Measurements from ENCODE around the gene MTMR6.

MTMR6 gene

GRCh38 chr13:25217023-25217885 is 70.0 kb downstream of the MTMR6 start:
- peak; percentile 7 for DNase-seq (ENCODE audit: low read depth)
- H3K4me3 ChIP-seq (ENCODE audit: low read length): no peak overlapping the region
- peaks cover 14% of the 10 kb centered on the region for H3K27me3 ChIP-seq (replicated peaks; ENCODE audit: control insufficient read depth, insufficient read depth, low read length)
- peaks cover 10% of the 10 kb centered on the region for H3K4me1 ChIP-seq (ENCODE audit: control insufficient read depth, insufficient read depth, low read length)
- no peak overlapping the region for H3K9ac ChIP-seq (ENCODE audit: low read length)
- H3K36me3 ChIP-seq (ENCODE audit: control insufficient read depth, insufficient read depth, low read length, severe bottlenecking): no peaks in the 10 kb centered on the region
- H3K9me3 ChIP-seq (ENCODE audit: control insufficient read depth, low read length): no peaks in the 10 kb centered on the region

GRCh38 chr13:25215253-25215575 is 72.1 kb downstream of the MTMR6 start:
- H3K9me3 ChIP-seq (ENCODE audit: control insufficient read depth, low read length): no peaks in the 10 kb centered on the region
- H3K27me3 ChIP-seq (replicated peaks; ENCODE audit: control insufficient read depth, insufficient read depth, low read length): peaks cover 19% of the 10 kb centered on the region
- peak overlapping the region; percentile 5 for H3K4me3 ChIP-seq (ENCODE audit: low read length)
- no peaks in the 10 kb centered on the region for H3K36me3 ChIP-seq (ENCODE audit: control insufficient read depth, insufficient read depth, low read length, severe bottlenecking)
- peaks cover 10% of the 10 kb centered on the region for H3K4me1 ChIP-seq (ENCODE audit: control insufficient read depth, insufficient read depth, low read length)
- H3K9ac ChIP-seq (ENCODE audit: low read length): no peak overlapping the region
- no peak for DNase-seq (ENCODE audit: low read depth)

GRCh38 chr13:25214491-25215252 is 72.6 kb downstream of the MTMR6 start:
- DNase-seq (ENCODE audit: low read depth): no peak
- peaks cover 19% of the 10 kb centered on the region for H3K27me3 ChIP-seq (replicated peaks; ENCODE audit: control insufficient read depth, insufficient read depth, low read length)

GRCh38 chr13:25213715-25214114 is 73.6 kb downstream of the MTMR6 start:
- Histone ChIP-seq H3K9ac (ENCODE audit: low read length) (no peak overlapping the region), H3K27me3 (replicated peaks; ENCODE audit: control insufficient read depth, insufficient read depth, low read length) (peaks cover 14% of the 10 kb centered on the region), H3K4me1 (ENCODE audit: control insufficient read depth, insufficient read depth, low read length) (peaks cover 10% of the 10 kb centered on the region), H3K9me3 (ENCODE audit: control insufficient read depth, low read length) (no peaks in the 10 kb centered on the region), H3K4me3 (ENCODE audit: low read length) (no peak overlapping the region), H3K36me3 (ENCODE audit: control insufficient read depth, insufficient read depth, low read length, severe bottlenecking) (no peaks in the 10 kb centered on the region)
- DNase-seq (ENCODE audit: low read depth): no peak

More at GRCh38 chr13:25214491-25215252, 72.6 kb downstream of the MTMR6 start:
- no peak overlapping the region for H3K9ac ChIP-seq (ENCODE audit: low read length)
- H3K4me3 ChIP-seq (ENCODE audit: low read length): peak overlapping the region; percentile 5
- peaks cover 10% of the 10 kb centered on the region for H3K4me1 ChIP-seq (ENCODE audit: control insufficient read depth, insufficient read depth, low read length)
- H3K36me3 ChIP-seq (ENCODE audit: control insufficient read depth, insufficient read depth, low read length, severe bottlenecking): no peaks in the 10 kb centered on the region
- no peaks in the 10 kb centered on the region for H3K9me3 ChIP-seq (ENCODE audit: control insufficient read depth, low read length)

GRCh38 chr13:25210842-25211569 is 76.3 kb downstream of the MTMR6 start:
- peaks cover 11% of the 10 kb centered on the region for H3K27me3 ChIP-seq (replicated peaks; ENCODE audit: control insufficient read depth, insufficient read depth, low read length)
- H3K9ac ChIP-seq (ENCODE audit: low read length): no peak overlapping the region
- H3K4me1 ChIP-seq (ENCODE audit: control insufficient read depth, insufficient read depth, low read length): peaks cover 10% of the 10 kb centered on the region
- H3K36me3 ChIP-seq (ENCODE audit: control insufficient read depth, insufficient read depth, low read length, severe bottlenecking): no peaks in the 10 kb centered on the region
- DNase-seq (ENCODE audit: low read depth): no peak
- H3K4me3 ChIP-seq (ENCODE audit: low read length): no peak overlapping the region
- H3K9me3 ChIP-seq (ENCODE audit: control insufficient read depth, low read length): no peaks in the 10 kb centered on the region

- Histone ChIP-seq H3K36me3 (ENCODE audit: control insufficient read depth, insufficient read depth, low read length, severe bottlenecking) (no peaks in the 10 kb centered on the region), H3K27me3 (replicated peaks; ENCODE audit: control insufficient read depth, insufficient read depth, low read length) (peaks cover 30% of the 10 kb centered on the region), H3K4me3 (ENCODE audit: low read length) (no peak overlapping the region), H3K9ac (ENCODE audit: low read length) (no peak overlapping the region), H3K9me3 (ENCODE audit: control insufficient read depth, low read length) (no peaks in the 10 kb centered on the region), H3K4me1 (ENCODE audit: control insufficient read depth, insufficient read depth, low read length) (no peaks in the 10 kb centered on the region)
- DNase-seq (ENCODE audit: low read depth): no peak
Measured at GRCh38 chr13:25207291-25207810, 79.9 kb downstream of the MTMR6 start.

GRCh38 chr13:25204863-25205262 is 82.4 kb downstream of the MTMR6 start:
- H3K4me1 ChIP-seq (ENCODE audit: control insufficient read depth, insufficient read depth, low read length): no peaks in the 10 kb centered on the region
- no peak overlapping the region for H3K4me3 ChIP-seq (ENCODE audit: low read length)
- DNase-seq (ENCODE audit: low read depth): no peak
- H3K9me3 ChIP-seq (ENCODE audit: control insufficient read depth, low read length): no peaks in the 10 kb centered on the region
- no peaks in the 10 kb centered on the region for H3K36me3 ChIP-seq (ENCODE audit: control insufficient read depth, insufficient read depth, low read length, severe bottlenecking)
- H3K27me3 ChIP-seq (replicated peaks; ENCODE audit: control insufficient read depth, insufficient read depth, low read length): peaks cover 36% of the 10 kb centered on the region
- no peak overlapping the region for H3K9ac ChIP-seq (ENCODE audit: low read length)

GRCh38 chr13:25203127-25203740 is 84.1 kb downstream of the MTMR6 start:
- DNase-seq (ENCODE audit: low read depth): no peak
- Histone ChIP-seq H3K4me1 (ENCODE audit: control insufficient read depth, insufficient read depth, low read length) (no peaks in the 10 kb centered on the region), H3K36me3 (ENCODE audit: control insufficient read depth, insufficient read depth, low read length, severe bottlenecking) (no peaks in the 10 kb centered on the region), H3K4me3 (ENCODE audit: low read length) (no peak overlapping the region), H3K9ac (ENCODE audit: low read length) (no peak overlapping the region), H3K9me3 (ENCODE audit: control insufficient read depth, low read length) (no peaks in the 10 kb centered on the region), H3K27me3 (replicated peaks; ENCODE audit: control insufficient read depth, insufficient read depth, low read length) (peaks cover 48% of the 10 kb centered on the region)

GRCh38 chr13:25200783-25201182 is 86.5 kb downstream of the MTMR6 start:
- Histone ChIP-seq H3K4me1 (ENCODE audit: control insufficient read depth, insufficient read depth, low read length) (no peaks in the 10 kb centered on the region), H3K36me3 (ENCODE audit: control insufficient read depth, insufficient read depth, low read length, severe bottlenecking) (no peaks in the 10 kb centered on the region), H3K27me3 (replicated peaks; ENCODE audit: control insufficient read depth, insufficient read depth, low read length) (peaks cover 48% of the 10 kb centered on the region), H3K9ac (ENCODE audit: low read length) (no peak overlapping the region), H3K9me3 (ENCODE audit: control insufficient read depth, low read length) (no peaks in the 10 kb centered on the region), H3K4me3 (ENCODE audit: low read length) (no peak overlapping the region)
- no peak for DNase-seq (ENCODE audit: low read depth)

GRCh38 chr13:25198647-25199046 is 88.6 kb downstream of the MTMR6 start:
- no peak overlapping the region for H3K9ac ChIP-seq (ENCODE audit: low read length)
- peaks cover 6% of the 10 kb centered on the region for H3K9me3 ChIP-seq (ENCODE audit: control insufficient read depth, low read length)
- peaks cover 38% of the 10 kb centered on the region for H3K27me3 ChIP-seq (replicated peaks; ENCODE audit: control insufficient read depth, insufficient read depth, low read length)
- no peak for DNase-seq (ENCODE audit: low read depth)
- no peak overlapping the region for H3K4me3 ChIP-seq (ENCODE audit: low read length)
- no peaks in the 10 kb centered on the region for H3K36me3 ChIP-seq (ENCODE audit: control insufficient read depth, insufficient read depth, low read length, severe bottlenecking)
- no peaks in the 10 kb centered on the region for H3K4me1 ChIP-seq (ENCODE audit: control insufficient read depth, insufficient read depth, low read length)

Data from adipocyte (in vitro differentiated cells).